ENCODE data around the gene RAD51B. TPM values are rescaled to one million over a fixed set of nuclear protein-coding genes. Genes with fewer than 3 reads are reported as not detected.

The RAD51B gene
- total and polyA plus RNA-seq, 9 of the 15 experiments (the other 6 are each of a cell fraction or from before 2014, with no cell fraction given) = 8.5 to 17.3 (median 11.3) TPM

- Histone ChIP-seq H3K27ac (ENCODE audit: extremely low read depth, low read depth, low read length) (no peak overlapping the region), H3K4me3 (no peak overlapping the region), H3K9me1 (ENCODE audit: control insufficient read depth, insufficient read depth, low read length) (no peaks in the 10 kb centered on the region), H2AFZ (ENCODE audit: low read depth, low read length) (no peak overlapping the region), H4K20me1 (replicated peaks; ENCODE audit: control insufficient read depth, insufficient read depth, low read length) (no peaks in the 10 kb centered on the region), H3K36me3 (ENCODE audit: control insufficient read depth, insufficient read depth, low read length) (no peaks in the 10 kb centered on the region), H3K9ac (ENCODE audit: insufficient read depth in 1 of 2, low read depth in 2 of 2, low read length in 2 of 2) (no peak overlapping the region), H3K4me2 (ENCODE audit: insufficient read depth, low read length) (no peak overlapping the region), H3K79me2 (ENCODE audit: control insufficient read depth, insufficient read depth, low read length) (no peaks in the 10 kb centered on the region), H3K9me3 (replicated peaks; ENCODE audit: control insufficient read depth, insufficient read depth, low read depth, low read length) (no peaks in the 10 kb centered on the region), H3K27me3 (ENCODE audit: control insufficient read depth in 2 of 2, insufficient read depth in 2 of 2, low read length in 2 of 2) (no peaks in the 10 kb centered on the region), H3K4me1 (replicated peaks in 1 of 2; ENCODE audit: control insufficient read depth in 2 of 2, insufficient read depth in 2 of 2, low read length in 2 of 2) (no peaks in the 10 kb centered on the region)
- ChIA-PET POLR2A (no interaction called here), CTCF (ENCODE audit: low intra/inter-chr PET ratio) (no interaction called here)
- ATAC-seq = no peak
- no peak for DNase-seq (ENCODE audit: extremely low read depth in 1 of 4, low spot score in 3 of 4)
- no peak for FAIRE-seq
- intact Hi-C loops (cut with micrococcal nuclease) = no loop called here
- TF ChIP-seq TAL1 (IDR thresholded peaks at IDR 0.05) (no peak), IRF2 (CRISPR knock-in tag; IDR thresholded peaks at IDR 0.05) (no peak), HDAC2 (IDR thresholded peaks at IDR 0.05) (no peak), MAFF (IDR thresholded peaks at IDR 0.05; ENCODE audit: low read length) (no peak), ZBTB12 (CRISPR knock-in tag; IDR thresholded peaks at IDR 0.05) (no peak), SRSF3 (IDR thresholded peaks at IDR 0.05; ENCODE audit: insufficient read depth, low read length) (no peak), KAT7 (CRISPR knock-in tag; IDR thresholded peaks at IDR 0.05; ENCODE audit: borderline replicate concordance) (no peak), ZFPM2 (CRISPR knock-in tag; IDR thresholded peaks at IDR 0.05) (no peak), ZNF197 (CRISPR knock-in tag; IDR thresholded peaks at IDR 0.05; ENCODE audit: low read depth) (no peak), STAT5B (CRISPR knock-in tag; IDR thresholded peaks at IDR 0.05) (no peak), ZEB2 (IDR thresholded peaks at IDR 0.05) (no peak), SAFB (IDR thresholded peaks at IDR 0.05; ENCODE audit: borderline replicate concordance, low read depth, low read length) (no peak), TAF7 (tag; IDR thresholded peaks at IDR 0.05) (no peak), SREBF1 (IDR thresholded peaks at IDR 0.05; ENCODE audit: borderline replicate concordance, low read depth, low read length) (no peak), MEIS2 (IDR thresholded peaks at IDR 0.05; ENCODE audit: partially characterized antibody) (no peak), ZNF75A (CRISPR knock-in tag; IDR thresholded peaks at IDR 0.05) (no peak), ZNF347 (CRISPR knock-in tag; IDR thresholded peaks at IDR 0.05; ENCODE audit: low read depth) (no peak), ZBTB26 (CRISPR knock-in tag; IDR thresholded peaks at IDR 0.05) (no peak), JUNB (CRISPR knock-in tag; conservative IDR thresholded peaks at IDR 0.05) (no peak)
- in situ Hi-C loops (cut with MboI) = no loop called here
- 62% methylated on average over 2 of the region's 3 CpGs for WGBS (ENCODE audit: insufficient coverage, low coverage, missing lambda C conversion rate)
- BruUV-seq (replicated peaks) = no TSS peak
These were observed 67.9 kb downstream of the RAD51B start for GRCh38 chr14:67887478-67887877.

All from K562 (cell line).